BLaER1 treated with 17β-estradiol and CSF1 and Interleukin-3, amounts not matched to agents 10 nM and 100 nM (cell line): Measurements from ENCODE around the gene MED4.
A peak's percentile ranks its signal among the peaks of the same experiment; 100 is the strongest.

Experiments
- H3K27ac ChIP-seq, 11 experiments: shearing (Covaris generic); formaldehyde crosslinking; 2 replicates each; pipeline ENCODE4 v1.8.1; 2022
- H3K27me3 ChIP-seq, 11 experiments: shearing (Covaris generic); formaldehyde crosslinking; 2 replicates each; pipeline ENCODE4 v1.8.1; 2022
- H3K36me3 ChIP-seq, 11 experiments: shearing (Covaris generic); formaldehyde crosslinking; 2 replicates each; pipeline ENCODE4 v1.8.1; 2022
- H3K4me1 ChIP-seq, 10 experiments: shearing (Covaris generic); formaldehyde crosslinking; 2 replicates each; pipeline ENCODE4 v1.8.1; 2022
- H3K4me2 ChIP-seq, 11 experiments: shearing (Covaris generic); formaldehyde crosslinking; 2 replicates each; pipeline ENCODE4 v1.8.1; 2022
- H3K4me3 ChIP-seq, 10 experiments: shearing (Covaris generic); formaldehyde crosslinking; 2 replicates each; pipeline ENCODE4 v1.8.1; 2022
- H3K9ac ChIP-seq, 11 experiments: shearing (Covaris generic); formaldehyde crosslinking; 2 replicates each; pipeline ENCODE4 v1.8.1; 2022
- H3K9me3 ChIP-seq, 11 experiments: shearing (Covaris generic); formaldehyde crosslinking; replicated peaks in 1 of 11; 2 replicates each; pipeline ENCODE4 v1.8.1; 2022
- H4K20me1 ChIP-seq, 11 experiments: shearing (Covaris generic); formaldehyde crosslinking; 2 replicates each; pipeline ENCODE4 v1.8.1; 2022
- Cebpa-rat ChIP-seq, 11 experiments: shearing (Covaris generic); IDR thresholded peaks; 2 replicates each; pipeline ENCODE4 v1.8.1; 2022

MED4 gene

GRCh38 chr13:48037346-48038173 lies 57.3 kb downstream of the MED4 start, which contains the start of gene NUDT15:
Gene NUDT15 (plus strand): TSS chr13:48037726. CDS start chr13:48037747, 21 bp downstream.
- Histone ChIP-seq H3K4me3 (peak within 1 kb of the TSS; percentile 57 to 79 (median 70)), H3K27me3 (no peaks in the 10 kb centered on the region), H3K9ac (peak within 1 kb of the TSS; percentile 83 to 97 (median 90)), H3K27ac (peak within 1 kb of the TSS; percentile 84 to 99 (median 92)), H3K4me1 (peaks cover 26 to 45% (median 30%) of the 10 kb centered on the region in 10 experiments), H4K20me1 (peaks cover 0 to 12% (median 0%) of the 10 kb centered on the region in 11 experiments; a peak in 1 of 22 replicates), H3K4me2 (peak within 1 kb of the TSS; percentile 79 to 96 (median 88)), H3K36me3 (peaks cover 14 to 63% (median 45%) of the 10 kb centered on the region in 11 experiments), H3K9me3 (peaks cover 20 to 27% (median 23%) of the 10 kb centered on the region in 11 experiments)
- no peak for TF ChIP-seq Cebpa-rat (IDR thresholded peaks at IDR 0.05)

- H3K27ac ChIP-seq: no peak overlapping the region
- no peak overlapping the region for H3K9ac ChIP-seq
- H3K9me3 ChIP-seq: peaks cover 45 to 53% (median 50%) of the 10 kb centered on the region in 11 experiments
- H3K4me3 ChIP-seq: no peak overlapping the region
- H3K36me3 ChIP-seq: peaks cover 28 to 59% (median 44%) of the 10 kb centered on the region in 11 experiments
- no peaks in the 10 kb centered on the region for H3K4me1 ChIP-seq
- TF ChIP-seq Cebpa-rat (IDR thresholded peaks at IDR 0.05): no peak
- no peaks in the 10 kb centered on the region for H3K27me3 ChIP-seq
- H4K20me1 ChIP-seq: no peaks in the 10 kb centered on the region
- no peak overlapping the region for H3K4me2 ChIP-seq
Measured at GRCh38 chr13:48029859-48030258, 65.0 kb downstream of the MED4 start.

DNA sequence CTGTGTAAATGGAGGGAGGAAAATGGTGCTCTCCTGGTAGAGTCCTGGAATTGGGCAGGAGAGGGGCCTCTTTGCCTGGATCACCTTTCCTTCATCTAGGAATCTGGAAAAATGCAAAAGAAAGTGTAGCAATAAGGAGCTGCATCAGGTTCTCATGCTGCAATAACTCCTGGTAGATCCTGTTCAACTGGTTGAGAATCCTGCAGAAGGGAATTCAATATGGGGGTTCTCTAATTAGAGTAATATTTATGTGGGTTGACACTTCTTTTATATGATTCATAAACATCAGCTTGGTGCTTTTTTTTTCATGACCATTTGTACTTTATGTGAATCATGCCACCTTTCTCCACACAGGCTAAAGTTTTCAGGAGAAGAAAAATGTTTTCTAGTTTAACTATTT lies 66.8 kb downstream of the MED4 start:
- H4K20me1 ChIP-seq: no peaks in the 10 kb centered on the region
- no peak overlapping the region for H3K27ac ChIP-seq
- H3K9ac ChIP-seq: no peak overlapping the region
- no peaks in the 10 kb centered on the region for H3K4me1 ChIP-seq
- TF ChIP-seq Cebpa-rat (IDR thresholded peaks at IDR 0.05): no peak
- H3K4me3 ChIP-seq: no peak overlapping the region
- H3K9me3 ChIP-seq: peaks cover 28 to 38% (median 33%) of the 10 kb centered on the region in 11 experiments
- H3K36me3 ChIP-seq: peaks cover 24 to 41% (median 34%) of the 10 kb centered on the region in 11 experiments
- H3K4me2 ChIP-seq: no peak overlapping the region
- H3K27me3 ChIP-seq: no peaks in the 10 kb centered on the region
